Activated T-helper 2 cell treated with anti-CD3 and anti-CD28 coated beads, Interferon-gamma antibody, Interleukin-2, Interleukin-4, amounts not matched to agents 10 μg/mL and 5 μg/mL and 100 μg/mL, durations not matched to agents 14 hours and 24 hours and 36 hours (primary cell): ENCODE results near the gene LAMB3. TPM values are rescaled to one million over a fixed set of nuclear protein-coding genes. Genes with fewer than 3 reads are reported as not detected.

Experiments used
- DNase-seq: peaks from one replicate; pipeline ENCODE4 v3.0.0; 2021; ENCODE audit warnings: low spot score
- H3K27ac Mint-ChIP-seq: one replicate; pipeline ENCODE4 v1.8.0; 2021; ENCODE audit warnings: mixed read lengths
- H3K27me3 Mint-ChIP-seq: one replicate; pipeline ENCODE4 v1.8.0; 2021; ENCODE audit warnings: low read depth, mixed read lengths
- H3K36me3 Mint-ChIP-seq: one replicate; pipeline ENCODE4 v1.8.0; 2021; ENCODE audit warnings: low read depth, mixed read lengths
- H3K4me1 Mint-ChIP-seq: one replicate; pipeline ENCODE4 v1.8.0; 2021; ENCODE audit warnings: low read depth, mixed read lengths
- H3K4me3 Mint-ChIP-seq: one replicate; pipeline ENCODE4 v1.8.0; 2021; ENCODE audit warnings: low read depth, mild to moderate bottlenecking, moderate library complexity, mixed read lengths
- H3K9me3 Mint-ChIP-seq: one replicate; pipeline ENCODE4 v1.8.0; 2021; ENCODE audit warnings: mixed read lengths
- intact Hi-C: fragments of 100-400 bp; cut with micrococcal nuclease; formaldehyde crosslinking; loops from one replicate; pipeline ENCODE4 v1.15.1; 2023
- total RNA-seq: library from RNA; stranded (reverse); gene quantifications from 2 replicates; pipeline ENCODE4 v1.2.3, GENCODE V29; 2022

LAMB3 gene
- total RNA-seq, 1 donor from 2014 or later: 11.5 TPM

DNA sequence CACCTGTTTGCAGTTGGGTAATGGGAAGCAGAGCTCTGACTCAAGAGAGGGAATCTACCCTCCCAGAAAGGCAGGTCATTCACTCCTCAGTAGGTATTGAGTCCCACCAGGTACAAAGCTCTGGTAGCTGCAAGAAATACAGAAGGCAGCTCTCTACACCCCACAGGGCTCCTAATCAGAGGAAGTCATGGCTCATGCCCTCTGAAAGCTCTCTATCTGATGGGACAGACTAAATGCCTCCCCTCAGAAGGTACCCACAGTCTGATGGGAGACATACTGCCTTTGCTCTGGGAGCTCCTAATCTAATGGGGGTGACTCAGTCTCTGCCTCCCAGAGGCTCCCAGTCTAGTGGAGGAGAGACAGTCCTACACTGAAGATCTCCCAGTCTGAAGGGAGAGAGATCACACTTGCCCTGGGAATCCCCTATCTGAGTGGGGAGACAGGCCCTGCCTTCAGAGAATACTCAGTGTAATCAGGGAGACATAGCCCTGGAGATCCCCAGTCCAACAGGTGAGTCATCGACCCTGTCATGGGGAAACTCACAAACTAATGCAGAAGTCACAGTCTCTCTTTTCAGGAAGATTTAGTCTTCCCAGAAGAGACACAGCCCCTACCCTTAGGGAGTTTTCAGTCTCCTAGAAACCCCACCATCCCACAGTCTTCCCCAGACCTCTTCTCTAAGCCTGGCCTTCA, 45.0 kb downstream of the LAMB3 start:
- peak overlapping the region; percentile 62 for H3K27ac Mint-ChIP-seq
- no peak for DNase-seq
- peaks cover 4% of the 10 kb centered on the region for H3K4me1 Mint-ChIP-seq
- H3K4me3 Mint-ChIP-seq: no peak overlapping the region
- intact Hi-C loops: no loop called here
- H3K27me3 Mint-ChIP-seq: no peaks in the 10 kb centered on the region
- H3K9me3 Mint-ChIP-seq: no peaks in the 10 kb centered on the region
- H3K36me3 Mint-ChIP-seq: no peaks in the 10 kb centered on the region

DNA sequence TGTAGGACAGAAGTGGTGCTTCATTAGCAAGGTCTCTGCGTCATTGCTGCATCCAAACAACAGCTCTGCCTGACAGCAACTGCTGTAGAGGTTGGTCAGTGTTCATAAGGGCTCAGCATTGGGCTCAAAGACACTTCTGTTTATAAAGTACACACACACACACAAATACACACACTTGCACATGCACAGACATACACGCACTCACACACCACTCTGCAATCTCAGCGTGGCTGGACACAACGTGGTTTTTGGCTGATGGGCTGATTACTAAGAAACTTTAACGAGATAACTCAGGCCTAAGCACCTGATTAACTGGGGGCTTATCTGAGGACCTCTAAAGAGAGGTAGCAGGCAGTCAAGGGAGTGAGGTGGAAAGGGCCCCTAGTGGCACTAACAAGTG, 48.3 kb downstream of the LAMB3 start:
- Mint-ChIP-seq H3K9me3 (no peaks in the 10 kb centered on the region), H3K27ac (no peak overlapping the region), H3K4me3 (no peak overlapping the region), H3K27me3 (peaks cover 17% of the 10 kb centered on the region), H3K36me3 (no peaks in the 10 kb centered on the region), H3K4me1 (peaks cover 4% of the 10 kb centered on the region)
- no peak for DNase-seq
- intact Hi-C loops: loop anchor here (5.0 kb wide), 1 partner anchor 43 kb away; no protein-coding TSS in a partner anchor

DNA sequence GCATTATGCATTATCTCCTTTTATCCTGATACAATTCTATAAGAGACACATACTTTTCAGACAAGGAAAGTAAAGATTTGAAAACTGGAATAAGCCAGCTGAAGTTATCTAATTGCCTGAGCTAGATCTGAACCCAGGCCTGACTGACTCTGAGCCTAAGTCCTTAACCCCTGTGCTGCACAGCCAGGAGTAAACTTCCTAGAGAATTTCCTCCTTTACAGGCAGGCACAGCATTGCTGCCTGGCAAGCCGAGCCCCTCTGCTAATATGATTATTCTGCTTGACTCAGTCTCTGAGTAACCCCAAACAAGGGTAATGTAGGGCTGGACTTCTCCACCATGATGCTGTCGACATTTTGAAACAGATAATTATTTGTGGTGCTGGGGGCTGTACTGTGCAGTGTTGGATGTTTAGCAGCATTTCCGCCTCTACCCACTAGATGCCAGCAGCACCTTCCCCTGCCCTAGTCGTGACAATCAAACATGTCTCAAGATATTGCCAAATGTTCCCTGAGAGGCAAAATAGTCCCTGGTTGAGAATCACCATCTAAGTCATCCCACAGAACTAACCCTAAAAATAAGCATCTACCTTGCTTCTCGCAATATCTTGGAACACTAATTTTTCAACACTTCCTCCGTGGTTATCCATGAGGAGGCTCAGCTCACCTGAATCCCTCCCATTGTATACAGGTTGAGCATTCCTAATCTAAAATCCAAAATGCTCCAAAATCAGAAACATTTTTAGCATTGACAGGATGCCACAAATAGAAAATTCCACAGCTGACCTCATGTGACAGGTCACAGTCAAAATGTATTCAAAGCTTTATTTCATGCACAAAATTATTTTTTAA, 50.2 kb downstream of the LAMB3 start:
- H3K27me3 Mint-ChIP-seq: peaks cover 27% of the 10 kb centered on the region
- no peak for DNase-seq
- H3K4me1 Mint-ChIP-seq: peaks cover 4% of the 10 kb centered on the region
- intact Hi-C loops: loop anchor here (1.0 to 5.0 kb wide), 4 partner anchors 25 to 145 kb away; no protein-coding TSS in a partner anchor
- H3K4me3 Mint-ChIP-seq: no peak overlapping the region
- no peaks in the 10 kb centered on the region for H3K36me3 Mint-ChIP-seq
- no peaks in the 10 kb centered on the region for H3K9me3 Mint-ChIP-seq
- H3K27ac Mint-ChIP-seq: no peak overlapping the region

DNA sequence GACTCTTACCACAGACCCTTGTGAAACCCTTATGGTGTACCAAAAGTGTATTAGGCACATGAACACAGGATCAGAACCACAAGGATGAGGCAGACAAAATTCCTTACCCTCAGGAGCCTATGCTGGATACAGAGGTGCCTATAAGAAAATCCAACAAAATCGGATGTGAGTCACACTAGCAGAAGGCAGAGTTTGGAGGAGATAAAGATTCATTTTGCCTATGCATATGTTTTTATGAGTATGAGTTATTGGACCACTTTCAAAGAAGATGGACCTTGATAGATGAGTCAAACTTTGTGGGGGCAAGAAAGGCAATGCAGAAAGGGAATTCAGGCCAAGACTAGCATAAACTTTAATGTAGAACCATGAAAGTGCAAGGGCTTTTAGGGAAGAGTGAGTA, 51.7 kb downstream of the LAMB3 start:
- intact Hi-C loops: loop anchor here (5.0 kb wide), 1 partner anchor 47 kb away; no protein-coding TSS in a partner anchor
- Mint-ChIP-seq H3K4me3 (no peak overlapping the region), H3K27me3 (peaks cover 32% of the 10 kb centered on the region)

DNA sequence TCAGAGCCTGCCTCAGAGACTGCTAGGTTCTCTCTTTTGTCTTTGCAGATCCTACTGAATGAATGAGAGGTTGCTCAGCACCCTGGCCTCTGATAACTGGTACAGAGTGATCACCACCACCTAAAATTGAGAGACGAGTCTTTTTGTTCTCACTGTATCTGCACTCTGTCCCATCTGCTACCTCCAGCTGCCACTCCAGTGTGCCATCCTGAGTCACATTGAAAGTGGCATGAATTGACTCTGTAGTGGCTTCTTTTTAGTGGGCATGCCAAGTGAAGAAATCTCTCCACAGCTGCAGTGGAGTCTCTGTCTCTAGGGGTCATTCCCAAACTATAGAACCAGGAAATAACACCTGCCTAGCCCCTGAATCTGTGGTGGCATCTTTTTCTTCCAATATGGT, 54.0 kb downstream of the LAMB3 start:
- Mint-ChIP-seq H3K9me3 (no peaks in the 10 kb centered on the region), H3K4me3 (no peak overlapping the region), H3K4me1 (no peaks in the 10 kb centered on the region), H3K27ac (no peak overlapping the region), H3K27me3 (peaks cover 47% of the 10 kb centered on the region), H3K36me3 (no peaks in the 10 kb centered on the region)
- no peak for DNase-seq
- intact Hi-C loops: no loop called here

More for the DNA sequence above, 51.7 kb downstream of the LAMB3 start:
- no peak for DNase-seq
- Mint-ChIP-seq H3K36me3 (no peaks in the 10 kb centered on the region), H3K9me3 (no peaks in the 10 kb centered on the region), H3K27ac (no peak overlapping the region), H3K4me1 (peaks cover 4% of the 10 kb centered on the region)

DNA sequence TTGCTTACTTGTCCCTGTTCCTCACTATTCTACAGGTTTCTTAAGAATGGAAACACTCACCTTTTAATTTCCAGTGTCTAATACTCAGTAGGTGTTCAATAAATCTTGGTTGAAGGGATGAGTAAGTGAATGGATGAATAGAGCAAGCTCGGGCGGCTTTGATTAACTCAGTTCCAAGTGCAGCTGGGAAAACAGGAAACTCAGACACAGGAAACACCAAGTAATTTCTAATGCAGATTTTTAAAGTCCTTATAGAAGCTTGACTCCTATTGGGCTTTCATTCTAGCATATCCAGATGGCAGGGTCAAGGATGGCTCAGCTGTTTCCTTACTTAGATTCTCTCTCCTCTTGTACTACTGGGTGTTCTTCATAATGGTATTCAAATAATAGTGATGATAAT, 54.7 kb downstream of the LAMB3 start:
- Mint-ChIP-seq H3K4me1 (no peaks in the 10 kb centered on the region), H3K27me3 (peaks cover 52% of the 10 kb centered on the region), H3K27ac (no peak overlapping the region), H3K36me3 (no peaks in the 10 kb centered on the region), H3K4me3 (no peak overlapping the region), H3K9me3 (no peaks in the 10 kb centered on the region)
- intact Hi-C loops: no loop called here
- DNase-seq: no peak

DNA sequence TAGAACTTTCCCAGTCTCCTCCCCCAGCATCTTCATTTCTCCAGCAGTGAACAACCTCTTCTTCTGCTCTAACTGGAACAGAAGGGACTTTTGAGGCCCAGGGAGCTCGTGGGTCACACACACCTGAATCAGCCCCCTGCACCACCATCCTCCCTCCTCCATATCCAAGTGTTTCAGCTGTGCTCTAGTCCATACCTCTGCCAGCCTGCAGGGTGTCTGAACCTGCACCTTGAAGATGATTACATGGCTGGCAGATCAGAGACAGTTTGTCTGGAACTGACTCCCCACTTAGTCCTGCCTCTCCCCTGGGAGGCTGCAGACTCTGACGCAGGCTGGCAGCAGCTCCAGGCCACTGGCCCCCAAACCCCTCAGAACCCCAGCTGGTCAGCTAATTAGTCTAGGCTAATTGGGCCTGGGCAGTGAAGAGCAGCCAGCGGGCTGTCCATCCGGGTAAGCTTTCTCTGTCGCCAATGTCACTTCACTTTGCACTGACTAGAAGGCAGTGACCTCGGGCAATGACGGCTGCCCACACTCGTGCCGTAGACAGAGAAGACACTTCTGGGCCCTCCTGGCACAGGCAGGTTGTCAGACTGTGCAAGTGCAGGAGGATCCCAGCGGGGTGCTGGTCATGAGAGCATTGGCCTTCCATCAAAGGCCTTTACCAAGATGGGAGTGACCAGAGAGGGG, 56.5 kb downstream of the LAMB3 start:
- intact Hi-C loops: no loop called here
- Mint-ChIP-seq H3K4me3 (no peak overlapping the region), H3K4me1 (no peaks in the 10 kb centered on the region), H3K27ac (no peak overlapping the region), H3K36me3 (no peaks in the 10 kb centered on the region), H3K27me3 (peaks cover 48% of the 10 kb centered on the region), H3K9me3 (no peaks in the 10 kb centered on the region)
- no peak for DNase-seq

DNA sequence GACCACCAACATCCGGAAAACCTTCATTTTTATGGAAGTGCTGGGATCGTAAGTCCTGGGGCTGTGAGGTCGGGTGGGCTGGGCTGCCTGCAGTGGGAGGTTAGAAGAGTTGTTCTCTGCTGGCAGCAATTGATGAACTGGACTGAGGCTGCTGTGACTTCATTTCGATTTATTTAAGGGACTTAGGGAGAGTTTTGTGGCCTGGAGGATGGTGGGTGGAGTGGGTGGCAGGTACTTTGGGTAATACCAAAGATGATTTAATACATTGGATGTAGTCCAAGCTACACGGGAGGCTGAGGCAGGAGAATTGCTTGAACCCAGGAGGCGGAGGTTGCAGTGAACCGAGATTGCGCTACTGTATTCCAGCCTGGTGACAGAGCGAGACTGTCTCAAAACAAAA, 57.2 kb downstream of the LAMB3 start:
- DNase-seq: no peak
- H3K27ac Mint-ChIP-seq: no peak overlapping the region
- no peaks in the 10 kb centered on the region for H3K9me3 Mint-ChIP-seq
- H3K4me1 Mint-ChIP-seq: no peaks in the 10 kb centered on the region
- intact Hi-C loops: no loop called here
- H3K4me3 Mint-ChIP-seq: no peak overlapping the region
- H3K27me3 Mint-ChIP-seq: peaks cover 46% of the 10 kb centered on the region
- H3K36me3 Mint-ChIP-seq: no peaks in the 10 kb centered on the region

DNA sequence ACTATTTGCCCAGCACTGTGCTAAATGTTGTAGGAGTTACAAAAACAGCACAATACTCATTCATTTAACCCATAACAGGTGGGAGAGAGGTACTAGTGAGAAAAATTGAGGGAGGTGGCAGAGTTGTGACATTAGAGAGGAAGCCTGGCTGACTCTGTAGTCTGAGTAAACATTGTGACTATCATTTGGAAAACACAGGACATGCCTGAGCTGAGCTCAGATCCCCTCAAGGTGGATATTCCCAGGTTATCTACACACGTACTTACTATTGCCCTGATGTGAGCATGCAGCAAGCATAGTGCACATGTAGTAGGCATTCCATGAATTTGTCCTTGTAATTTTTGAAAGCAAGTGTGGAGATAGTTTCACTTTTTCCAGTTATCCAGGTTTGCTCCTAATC, 57.8 kb downstream of the LAMB3 start:
- Mint-ChIP-seq H3K4me3 (no peak overlapping the region), H3K4me1 (no peaks in the 10 kb centered on the region), H3K27me3 (peaks cover 41% of the 10 kb centered on the region), H3K27ac (no peak overlapping the region), H3K9me3 (no peaks in the 10 kb centered on the region), H3K36me3 (no peaks in the 10 kb centered on the region)
- intact Hi-C loops: no loop called here
- no peak for DNase-seq

DNA sequence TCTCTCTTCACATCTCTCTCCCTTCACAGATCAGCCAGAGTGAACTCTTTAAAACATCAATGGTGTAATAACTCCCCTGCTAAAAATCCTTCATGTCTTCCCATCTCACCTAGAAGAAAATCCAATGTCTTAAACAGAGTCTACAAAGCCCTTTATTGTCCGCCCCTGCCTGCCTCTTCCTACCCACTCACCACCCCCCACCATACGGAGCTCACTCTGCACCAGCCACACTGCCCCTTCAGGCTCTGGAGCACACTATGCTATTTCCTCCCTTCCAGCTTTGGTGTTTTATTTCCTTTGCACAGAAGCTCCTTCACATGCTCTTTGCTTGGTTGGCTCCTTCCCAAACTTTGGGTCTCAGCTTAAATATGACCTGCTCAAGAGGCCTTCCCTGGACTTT, 58.5 kb downstream of the LAMB3 start:
- intact Hi-C loops: no loop called here
- H3K4me1 Mint-ChIP-seq: no peaks in the 10 kb centered on the region

DNA sequence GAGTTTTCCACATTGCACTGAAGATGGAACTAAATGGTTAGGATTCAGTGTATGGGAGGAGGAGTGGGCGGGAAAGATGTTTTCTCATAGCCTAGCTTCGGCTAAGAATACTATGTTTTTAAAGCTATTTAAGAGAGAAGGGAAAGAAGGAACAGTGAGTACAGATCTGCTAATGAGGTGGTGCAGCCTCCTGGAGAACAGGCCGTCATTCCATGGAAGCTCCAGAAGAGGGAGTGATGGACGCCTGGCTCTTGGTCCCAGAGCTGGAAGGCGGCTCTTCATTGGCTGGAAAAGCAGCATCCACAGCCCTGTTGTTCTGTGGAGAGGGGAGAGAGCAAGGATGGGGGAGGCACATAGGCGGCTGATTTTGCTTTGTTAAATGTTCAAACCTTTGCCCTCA, 61.8 kb downstream of the LAMB3 start:
- no peak overlapping the region for H3K27ac Mint-ChIP-seq
- H3K4me3 Mint-ChIP-seq: no peak overlapping the region
- peaks cover 2% of the 10 kb centered on the region for H3K4me1 Mint-ChIP-seq
- DNase-seq: no peak
- no peaks in the 10 kb centered on the region for H3K9me3 Mint-ChIP-seq
- H3K36me3 Mint-ChIP-seq: no peaks in the 10 kb centered on the region
- peaks cover 37% of the 10 kb centered on the region for H3K27me3 Mint-ChIP-seq
- intact Hi-C loops: no loop called here

More for the DNA sequence above, 58.5 kb downstream of the LAMB3 start:
- H3K9me3 Mint-ChIP-seq: no peaks in the 10 kb centered on the region
- no peak overlapping the region for H3K27ac Mint-ChIP-seq
- no peak overlapping the region for H3K4me3 Mint-ChIP-seq
- DNase-seq: no peak
- peaks cover 37% of the 10 kb centered on the region for H3K27me3 Mint-ChIP-seq
- no peaks in the 10 kb centered on the region for H3K36me3 Mint-ChIP-seq

DNA sequence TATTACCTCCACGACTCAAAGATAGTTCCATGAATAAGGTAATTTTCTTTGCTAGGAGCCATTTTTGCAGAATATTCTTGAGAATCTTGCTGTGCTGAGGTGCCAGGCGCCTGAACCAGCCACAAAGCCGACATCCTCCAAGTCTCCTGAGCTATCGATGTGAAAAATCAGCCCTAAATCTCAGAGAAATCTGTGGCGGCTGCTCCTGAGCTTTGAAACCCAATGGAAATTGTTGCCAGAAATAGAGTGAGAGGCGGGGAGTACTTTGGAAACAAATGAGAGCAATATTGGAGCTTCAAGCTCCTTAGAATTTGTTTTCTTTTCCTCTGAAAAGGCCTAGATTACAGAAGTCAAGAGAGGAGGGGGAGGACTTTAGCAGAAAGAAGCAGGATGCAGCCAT, 62.4 kb downstream of the LAMB3 start:
- intact Hi-C loops: no loop called here
- H3K4me3 Mint-ChIP-seq: no peak overlapping the region
- DNase-seq: no peak

DNA sequence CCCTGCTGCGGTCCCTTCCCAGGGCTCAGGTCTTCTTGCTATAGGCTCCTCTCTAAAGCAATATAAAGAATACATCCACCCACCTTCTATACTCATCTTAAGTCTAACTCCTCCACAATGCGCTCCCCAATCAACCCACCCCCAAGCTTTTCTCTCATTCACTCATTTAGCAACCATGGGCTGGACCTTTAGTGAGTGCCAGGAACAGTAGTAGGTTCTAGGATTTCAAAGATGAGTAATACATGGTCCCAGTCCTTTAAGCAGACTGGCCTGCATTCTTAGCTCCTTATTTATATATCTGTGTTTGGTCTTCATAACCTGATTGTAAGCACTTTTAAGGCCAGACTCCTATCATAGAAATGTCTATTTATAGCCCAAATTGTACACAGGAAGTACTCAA, 62.8 kb downstream of the LAMB3 start:
- intact Hi-C loops: no loop called here

More for the DNA sequence above, 62.4 kb downstream of the LAMB3 start:
- Mint-ChIP-seq H3K9me3 (no peaks in the 10 kb centered on the region), H3K4me1 (peaks cover 2% of the 10 kb centered on the region), H3K27me3 (peaks cover 37% of the 10 kb centered on the region), H3K36me3 (no peaks in the 10 kb centered on the region), H3K27ac (no peak overlapping the region)

More for the DNA sequence above, 62.8 kb downstream of the LAMB3 start:
- Mint-ChIP-seq H3K4me1 (peaks cover 2% of the 10 kb centered on the region), H3K36me3 (no peaks in the 10 kb centered on the region), H3K9me3 (no peaks in the 10 kb centered on the region), H3K27me3 (peaks cover 35% of the 10 kb centered on the region), H3K27ac (no peak overlapping the region), H3K4me3 (no peak overlapping the region)
- no peak for DNase-seq
